HG03039 (cell line): ENCODE results near the gene KCNMB2.

ENCODE experiments used
- ATAC-seq: cut with Tn5 transposase; IDR thresholded peaks from one replicate; pipeline ENCODE4 v1.9.1; 2021; ENCODE audit warnings: mild to moderate bottlenecking, moderate library complexity; ENCODE audit not compliant: unreplicated experiment

The KCNMB2 gene

GRCh38 chr3:178536211-178537079 lies at the start of gene KCNMB2:
Gene KCNMB2, plus strand, starts transcription at chr3:178536436.
- no peak for ATAC-seq

DNA sequence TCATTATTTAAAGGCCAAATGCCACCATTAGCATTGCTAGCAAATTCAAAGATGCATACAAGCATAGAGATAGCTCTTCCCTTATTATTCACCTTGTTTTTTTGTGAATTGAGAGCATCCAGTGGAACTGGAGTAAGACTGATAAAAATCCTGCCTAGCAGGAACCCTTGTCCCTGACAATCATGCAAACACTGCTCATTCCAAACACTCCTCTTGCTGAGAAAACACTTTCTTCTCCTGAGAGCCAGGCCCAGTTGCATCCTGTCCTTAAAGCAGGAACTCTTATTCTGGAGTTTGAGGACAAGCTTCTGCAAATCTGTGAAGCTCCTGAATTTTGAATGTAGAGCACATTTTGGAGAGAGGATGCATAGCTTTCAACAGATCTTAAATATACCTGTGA lies 49.3 kb upstream of the KCNMB2 start:
- no peak for ATAC-seq

DNA sequence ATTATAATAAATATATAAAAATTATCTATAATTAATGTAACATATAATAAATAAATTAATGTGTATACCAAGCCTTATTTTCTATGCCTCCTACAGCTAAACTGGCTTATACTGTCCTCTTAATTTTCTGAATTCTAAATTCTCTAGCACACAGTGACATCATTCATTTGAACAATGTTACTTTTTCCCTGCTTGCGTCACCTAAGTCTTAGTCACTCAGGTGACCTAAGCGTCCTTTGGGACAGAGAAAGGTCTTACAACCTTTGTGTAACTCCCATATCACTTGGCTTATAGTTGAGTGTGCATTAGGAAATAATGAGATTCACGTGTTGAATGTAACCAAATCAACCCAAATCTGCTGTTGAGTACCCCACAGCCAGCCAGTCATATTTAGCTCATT lies 48.5 kb upstream of the KCNMB2 start:
- ATAC-seq: no peak

- ATAC-seq: no peak
Measured at GRCh38 chr3:178491751-178492150, 44.5 kb upstream of the KCNMB2 start.

DNA sequence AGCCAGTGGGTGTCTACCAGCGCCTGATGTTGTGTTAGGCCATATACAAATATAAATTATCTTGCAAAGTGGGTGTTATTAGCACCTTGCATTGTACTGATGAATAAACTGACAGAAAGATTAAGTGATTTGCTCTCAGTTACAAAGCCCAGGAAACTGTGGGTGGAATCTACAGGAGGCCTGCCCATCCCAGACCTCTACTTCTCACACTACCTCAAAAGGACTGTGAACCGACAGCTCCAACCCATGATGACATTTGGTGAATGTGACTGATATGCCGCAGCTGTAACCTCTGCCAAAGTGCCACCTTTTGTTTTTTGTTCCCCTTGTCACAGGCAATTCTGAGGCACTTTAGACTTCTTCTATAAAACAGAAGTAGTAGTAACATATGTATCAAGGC lies 43.7 kb upstream of the KCNMB2 start:
- no peak for ATAC-seq

- no peak for ATAC-seq
Measured at GRCh38 chr3:178494386-178494785, 41.9 kb upstream of the KCNMB2 start.

GRCh38 chr3:178496911-178497310 lies 39.3 kb upstream of the KCNMB2 start:
- no peak for ATAC-seq

GRCh38 chr3:178498871-178499270 lies 37.4 kb upstream of the KCNMB2 start:
- no peak for ATAC-seq

DNA sequence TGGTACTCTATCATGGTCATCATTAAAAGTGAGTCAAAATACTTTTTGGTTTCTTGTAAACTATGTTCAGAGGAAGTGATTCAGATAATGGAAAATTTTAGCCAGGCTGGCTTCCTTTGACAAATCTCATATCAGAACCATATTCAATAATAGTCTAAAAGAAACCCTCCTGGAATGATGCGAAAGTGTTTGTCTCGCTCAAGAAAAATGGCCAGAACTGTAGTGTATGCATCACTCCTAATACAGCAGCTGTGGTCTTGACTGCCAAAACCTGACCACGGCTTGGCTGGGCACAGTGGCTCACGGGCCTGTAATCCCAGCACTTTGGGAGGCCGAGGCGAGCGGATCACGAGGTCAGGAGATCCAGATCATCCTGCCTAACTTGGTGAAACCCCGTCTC lies 35.6 kb upstream of the KCNMB2 start:
- ATAC-seq: no peak

DNA sequence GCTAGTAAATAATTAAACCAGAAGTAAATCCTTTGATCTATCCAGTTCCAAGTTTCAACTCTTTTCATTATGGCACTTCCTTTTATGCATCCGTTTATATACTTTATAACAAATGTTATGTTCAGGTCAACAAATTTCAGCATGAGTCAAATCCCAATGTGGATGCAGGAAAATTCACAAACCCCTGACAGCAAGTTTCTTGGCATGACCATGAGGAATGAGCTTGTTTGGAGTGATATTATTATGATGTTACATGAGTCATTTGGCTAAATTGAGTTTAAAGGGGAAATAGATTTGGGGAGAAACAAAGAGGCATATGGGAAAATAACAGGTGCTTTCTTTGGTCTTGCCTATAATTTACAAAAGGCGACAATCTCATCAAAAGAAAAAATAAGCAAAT lies 32.1 kb upstream of the KCNMB2 start:
- no peak for ATAC-seq

GRCh38 chr3:178505832-178506231 lies 30.4 kb upstream of the KCNMB2 start:
- no peak for ATAC-seq

- no peak for ATAC-seq
Measured at GRCh38 chr3:178507507-178508442, 28.5 kb upstream of the KCNMB2 start.

- ATAC-seq: no peak
Measured at GRCh38 chr3:178508443-178508825, 27.8 kb upstream of the KCNMB2 start.

DNA sequence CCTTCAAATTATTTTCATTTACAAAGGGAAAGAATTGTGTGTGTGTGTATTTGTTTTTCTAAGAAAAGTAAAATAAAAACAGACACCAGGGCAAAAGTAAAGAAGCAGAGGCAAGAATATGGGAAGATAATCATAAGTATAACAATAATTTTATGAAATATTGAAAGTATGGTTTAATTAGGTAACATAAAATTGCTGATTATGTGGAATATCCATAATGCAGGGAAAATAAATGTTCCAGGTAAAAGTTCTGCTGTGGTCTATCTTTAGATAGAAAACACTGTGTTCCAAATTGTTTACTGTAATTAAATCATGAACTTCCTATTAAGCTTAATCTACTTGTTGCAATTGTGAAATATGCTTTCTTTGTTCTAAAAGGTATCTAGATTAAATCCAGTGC lies 25.7 kb upstream of the KCNMB2 start:
- ATAC-seq: no peak

GRCh38 chr3:178512647-178513046 lies 23.6 kb upstream of the KCNMB2 start:
- ATAC-seq: no peak

- no peak for ATAC-seq
Measured at GRCh38 chr3:178513546-178514380, 22.5 kb upstream of the KCNMB2 start.

- ATAC-seq: no peak
Measured at GRCh38 chr3:178514401-178514800, 21.8 kb upstream of the KCNMB2 start.

DNA sequence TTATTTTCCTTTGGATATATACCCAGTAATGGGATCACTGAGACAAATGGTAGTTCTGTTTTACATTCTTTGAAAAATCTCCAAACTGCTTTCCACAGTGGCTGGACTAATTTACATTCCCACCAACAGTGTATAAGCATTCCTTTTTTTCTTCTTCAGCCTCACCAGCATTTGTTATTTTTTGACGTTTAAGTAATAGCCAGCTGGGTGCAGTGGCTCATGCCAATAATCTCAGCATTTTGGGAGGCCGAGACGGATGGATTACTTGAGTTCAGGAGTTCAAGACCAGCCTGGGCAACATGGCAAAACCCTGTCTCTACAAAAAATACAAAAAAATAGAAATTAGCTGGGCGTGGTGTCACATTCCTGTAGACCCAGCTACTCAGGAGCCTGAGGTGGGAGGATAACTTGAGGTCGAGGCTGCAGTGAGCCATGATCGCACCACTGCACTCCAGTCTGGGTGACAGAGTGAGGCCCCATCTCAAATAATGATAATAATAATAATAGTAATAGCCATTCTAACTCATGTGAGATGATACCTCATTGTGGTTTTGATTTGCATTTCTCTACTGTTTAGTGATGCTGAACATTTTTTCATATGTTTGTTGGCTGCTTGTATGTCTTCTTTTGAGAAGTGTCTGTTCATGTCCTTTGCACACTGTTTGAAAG lies 21.0 kb upstream of the KCNMB2 start:
- peak; percentile 28 for ATAC-seq

- no peak for ATAC-seq
Measured at GRCh38 chr3:178517665-178518334, 18.4 kb upstream of the KCNMB2 start.
